GM12878 (cell line): ENCODE data around the gene CCL19.

ENCODE experiments used
- CTCF ChIP-seq, 3 experiments: IDR thresholded peaks in 2 of 3; conservative IDR thresholded peaks in 1 of 3; 2 replicates each; pipeline ENCODE4 v1.5.1; 2011; ENCODE audit warnings: low read depth in 3 of 3, low read length in 3 of 3, mild to moderate bottlenecking in 3 of 3, control low read depth in 2 of 3, moderate library complexity in 2 of 3, inconsistent platforms in 1 of 3, mixed read lengths in 1 of 3; ENCODE audit not compliant: control insufficient read depth in 2 of 3, insufficient read depth in 1 of 3; ENCODE audit errors: extremely low read depth in 1 of 3
- EP300 ChIP-seq, 2 experiments: fragments of 150-350 bp in 1 of 2; IDR thresholded peaks; 2 replicates each; pipeline ENCODE4 v1.6.1; 2011 to 2012; ENCODE audit warnings: low read depth in 2 of 2, low read length in 2 of 2, borderline replicate concordance in 1 of 2, improper control_type of control experiment in 1 of 2, inconsistent platforms in 1 of 2; ENCODE audit not compliant: control insufficient read depth in 1 of 2
- REST ChIP-seq: IDR thresholded peaks from 2 replicates; pipeline ENCODE4 v1.6.1; 2012; ENCODE audit warnings: mild to moderate bottlenecking, low read depth, low read length
- ZBTB33 ChIP-seq: fragments of 450-650 bp; IDR thresholded peaks from 2 replicates; pipeline ENCODE4 v1.6.1; 2017; ENCODE audit warnings: mild to moderate bottlenecking

GRCh38 chr9:34689116-34689470 is 2.0 kb downstream of the CCL19 start:
- TF ChIP-seq CTCF (IDR thresholded peaks at IDR 0.05 in 2 of 3, conservative IDR thresholded peaks at IDR 0.05 in 1 of 3; ENCODE audit: control insufficient read depth in 2 of 3, extremely low read depth in 1 of 3, insufficient read depth in 1 of 3, low read depth in 3 of 3, low read length in 3 of 3) (no peak), EP300 (IDR thresholded peaks at IDR 0.05; ENCODE audit: borderline replicate concordance in 1 of 2, control insufficient read depth in 1 of 2, low read depth in 2 of 2, low read length in 2 of 2) (no peak), REST (no peak), ZBTB33 (no peak)
